Liver (tissue), 3 donors: ENCODE data around the gene PLP1.

Experiments
- FOXA1 ChIP-seq: IDR thresholded peaks from 2 replicates; pipeline ENCODE4 v1.6.1; 2016; ENCODE audit warnings: antibody characterized with exemption
- GABPA ChIP-seq, 2 donors: IDR thresholded peaks in 1 of 2; conservative IDR thresholded peaks in 1 of 2; 2 replicates each; pipeline ENCODE4 v1.6.1; 2016; ENCODE audit warnings: antibody characterized with exemption in 2 of 2, mild to moderate bottlenecking in 1 of 2, moderate library complexity in 1 of 2
- JUND ChIP-seq, 2 donors: IDR thresholded peaks; 2 replicates each; pipeline ENCODE4 v1.6.1; 2016; ENCODE audit warnings: antibody characterized with exemption in 2 of 2
- RAD21 ChIP-seq, 2 donors: IDR thresholded peaks; 2 replicates each; pipeline ENCODE4 v1.6.1; 2016; ENCODE audit warnings: antibody characterized with exemption in 2 of 2, mild to moderate bottlenecking in 2 of 2
- RXRA ChIP-seq, 2 donors: IDR thresholded peaks; 2 replicates each; pipeline ENCODE4 v1.6.1; 2017 to 2018; ENCODE audit warnings: antibody characterized with exemption in 2 of 2, mild to moderate bottlenecking in 1 of 2
- SP1 ChIP-seq: IDR thresholded peaks from 2 replicates; pipeline ENCODE4 v1.6.1; 2018; ENCODE audit warnings: antibody characterized with exemption, mild to moderate bottlenecking
- TAF1 ChIP-seq: conservative IDR thresholded peaks from 2 replicates; pipeline ENCODE4 v1.6.1; 2016; ENCODE audit warnings: antibody characterized with exemption, mild to moderate bottlenecking
- YY1 ChIP-seq: IDR thresholded peaks from 2 replicates; pipeline ENCODE4 v1.6.1; 2016; ENCODE audit warnings: antibody characterized with exemption, mild to moderate bottlenecking
- TF ChIP-seq, protein P1 (sequence below): fragments of 150-350 bp; IDR thresholded peaks from 2 replicates; pipeline ENCODE4 v1.5.1; 2017; ENCODE audit warnings: improper control_type of control experiment, low read depth, low read length; ENCODE audit not compliant: missing input control
- TF ChIP-seq, protein P2 (sequence below): IDR thresholded peaks from 2 replicates; pipeline ENCODE4 v1.6.1; 2016; ENCODE audit warnings: antibody characterized with exemption, mild to moderate bottlenecking
- donor health status: healthy.
- donor health status: healthy.

DNA sequence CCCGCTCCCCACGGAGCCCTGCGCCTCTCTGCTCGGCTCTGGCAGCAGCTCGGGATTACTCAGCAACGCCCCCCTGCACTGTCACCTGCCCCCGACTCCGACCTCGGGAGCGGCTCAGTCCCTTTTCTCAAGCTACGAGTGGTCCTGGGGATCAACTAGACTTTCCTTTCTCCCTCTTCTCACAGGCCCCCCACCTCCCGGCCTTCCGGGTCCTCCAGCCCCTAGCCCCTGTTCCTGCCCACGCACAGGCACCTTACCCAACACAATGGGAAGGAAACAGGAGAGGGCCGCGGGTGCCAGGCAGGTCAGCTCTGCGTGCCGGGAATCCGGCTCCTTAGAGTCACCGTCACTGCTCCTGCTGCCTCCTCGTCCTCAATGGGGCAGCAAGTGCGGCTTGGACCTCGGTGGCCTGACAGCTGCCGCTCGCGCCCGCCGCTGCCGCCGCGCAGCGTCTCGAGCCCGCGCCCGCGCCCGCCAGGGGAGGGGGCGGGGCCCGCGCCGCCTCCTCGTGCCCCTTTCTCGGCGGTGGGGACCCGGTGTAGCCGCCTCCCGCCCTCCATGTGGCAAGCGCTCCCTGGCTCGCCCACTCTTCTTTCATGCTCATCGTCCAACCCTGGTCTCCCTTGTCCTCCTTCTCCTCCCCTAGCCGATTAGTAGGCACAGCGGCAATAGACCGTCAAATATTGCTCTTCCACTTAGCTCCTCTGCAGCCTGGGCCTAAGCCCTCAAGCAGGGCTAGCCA lies 55.3 kb downstream of the PLP1 start, which contains the start of gene RAB9B:
- TF ChIP-seq, protein P1, sequence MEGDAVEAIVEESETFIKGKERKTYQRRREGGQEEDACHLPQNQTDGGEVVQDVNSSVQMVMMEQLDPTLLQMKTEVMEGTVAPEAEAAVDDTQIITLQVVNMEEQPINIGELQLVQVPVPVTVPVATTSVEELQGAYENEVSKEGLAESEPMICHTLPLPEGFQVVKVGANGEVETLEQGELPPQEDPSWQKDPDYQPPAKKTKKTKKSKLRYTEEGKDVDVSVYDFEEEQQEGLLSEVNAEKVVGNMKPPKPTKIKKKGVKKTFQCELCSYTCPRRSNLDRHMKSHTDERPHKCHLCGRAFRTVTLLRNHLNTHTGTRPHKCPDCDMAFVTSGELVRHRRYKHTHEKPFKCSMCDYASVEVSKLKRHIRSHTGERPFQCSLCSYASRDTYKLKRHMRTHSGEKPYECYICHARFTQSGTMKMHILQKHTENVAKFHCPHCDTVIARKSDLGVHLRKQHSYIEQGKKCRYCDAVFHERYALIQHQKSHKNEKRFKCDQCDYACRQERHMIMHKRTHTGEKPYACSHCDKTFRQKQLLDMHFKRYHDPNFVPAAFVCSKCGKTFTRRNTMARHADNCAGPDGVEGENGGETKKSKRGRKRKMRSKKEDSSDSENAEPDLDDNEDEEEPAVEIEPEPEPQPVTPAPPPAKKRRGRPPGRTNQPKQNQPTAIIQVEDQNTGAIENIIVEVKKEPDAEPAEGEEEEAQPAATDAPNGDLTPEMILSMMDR: no peak
- TF ChIP-seq JUND (IDR thresholded peaks at IDR 0.05): no peak
- TF ChIP-seq RXRA (IDR thresholded peaks at IDR 0.05): no peak
- TF ChIP-seq, protein P2, sequence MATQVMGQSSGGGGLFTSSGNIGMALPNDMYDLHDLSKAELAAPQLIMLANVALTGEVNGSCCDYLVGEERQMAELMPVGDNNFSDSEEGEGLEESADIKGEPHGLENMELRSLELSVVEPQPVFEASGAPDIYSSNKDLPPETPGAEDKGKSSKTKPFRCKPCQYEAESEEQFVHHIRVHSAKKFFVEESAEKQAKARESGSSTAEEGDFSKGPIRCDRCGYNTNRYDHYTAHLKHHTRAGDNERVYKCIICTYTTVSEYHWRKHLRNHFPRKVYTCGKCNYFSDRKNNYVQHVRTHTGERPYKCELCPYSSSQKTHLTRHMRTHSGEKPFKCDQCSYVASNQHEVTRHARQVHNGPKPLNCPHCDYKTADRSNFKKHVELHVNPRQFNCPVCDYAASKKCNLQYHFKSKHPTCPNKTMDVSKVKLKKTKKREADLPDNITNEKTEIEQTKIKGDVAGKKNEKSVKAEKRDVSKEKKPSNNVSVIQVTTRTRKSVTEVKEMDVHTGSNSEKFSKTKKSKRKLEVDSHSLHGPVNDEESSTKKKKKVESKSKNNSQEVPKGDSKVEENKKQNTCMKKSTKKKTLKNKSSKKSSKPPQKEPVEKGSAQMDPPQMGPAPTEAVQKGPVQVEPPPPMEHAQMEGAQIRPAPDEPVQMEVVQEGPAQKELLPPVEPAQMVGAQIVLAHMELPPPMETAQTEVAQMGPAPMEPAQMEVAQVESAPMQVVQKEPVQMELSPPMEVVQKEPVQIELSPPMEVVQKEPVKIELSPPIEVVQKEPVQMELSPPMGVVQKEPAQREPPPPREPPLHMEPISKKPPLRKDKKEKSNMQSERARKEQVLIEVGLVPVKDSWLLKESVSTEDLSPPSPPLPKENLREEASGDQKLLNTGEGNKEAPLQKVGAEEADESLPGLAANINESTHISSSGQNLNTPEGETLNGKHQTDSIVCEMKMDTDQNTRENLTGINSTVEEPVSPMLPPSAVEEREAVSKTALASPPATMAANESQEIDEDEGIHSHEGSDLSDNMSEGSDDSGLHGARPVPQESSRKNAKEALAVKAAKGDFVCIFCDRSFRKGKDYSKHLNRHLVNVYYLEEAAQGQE: no peak
- TF ChIP-seq SP1: no peak
- TF ChIP-seq TAF1: no peak
- TF ChIP-seq FOXA1: no peak
- TF ChIP-seq GABPA (IDR thresholded peaks at IDR 0.05 in 1 of 2, conservative IDR thresholded peaks at IDR 0.05 in 1 of 2): no peak
- TF ChIP-seq RAD21 (IDR thresholded peaks at IDR 0.05): no peak
- no peak for TF ChIP-seq YY1
